ENCODE results near the gene CTBP2.

- TF ChIP-seq, protein P1, sequence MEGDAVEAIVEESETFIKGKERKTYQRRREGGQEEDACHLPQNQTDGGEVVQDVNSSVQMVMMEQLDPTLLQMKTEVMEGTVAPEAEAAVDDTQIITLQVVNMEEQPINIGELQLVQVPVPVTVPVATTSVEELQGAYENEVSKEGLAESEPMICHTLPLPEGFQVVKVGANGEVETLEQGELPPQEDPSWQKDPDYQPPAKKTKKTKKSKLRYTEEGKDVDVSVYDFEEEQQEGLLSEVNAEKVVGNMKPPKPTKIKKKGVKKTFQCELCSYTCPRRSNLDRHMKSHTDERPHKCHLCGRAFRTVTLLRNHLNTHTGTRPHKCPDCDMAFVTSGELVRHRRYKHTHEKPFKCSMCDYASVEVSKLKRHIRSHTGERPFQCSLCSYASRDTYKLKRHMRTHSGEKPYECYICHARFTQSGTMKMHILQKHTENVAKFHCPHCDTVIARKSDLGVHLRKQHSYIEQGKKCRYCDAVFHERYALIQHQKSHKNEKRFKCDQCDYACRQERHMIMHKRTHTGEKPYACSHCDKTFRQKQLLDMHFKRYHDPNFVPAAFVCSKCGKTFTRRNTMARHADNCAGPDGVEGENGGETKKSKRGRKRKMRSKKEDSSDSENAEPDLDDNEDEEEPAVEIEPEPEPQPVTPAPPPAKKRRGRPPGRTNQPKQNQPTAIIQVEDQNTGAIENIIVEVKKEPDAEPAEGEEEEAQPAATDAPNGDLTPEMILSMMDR (IDR thresholded peaks at IDR 0.05; ENCODE audit: insufficient read depth, low read length, poor library complexity, severe bottlenecking), result no peak
- TF ChIP-seq EZH2phosphoT487 (conservative IDR thresholded peaks at IDR 0.05; ENCODE audit: low read length), result no peak
Observed at GRCh38 chr10:124962421-124962820, 197.9 kb downstream of the CTBP2 start.
